Measurements from ENCODE around the gene GOLGA6D. TPM values are rescaled to one million over a fixed set of nuclear protein-coding genes. Genes with fewer than 3 reads are reported as not detected.
"Not testable (repeated sequence)": the region's sequence is repeated elsewhere in the genome, so short reads cannot be mapped to it uniquely, and the experiment has no call there.

The GOLGA6D gene
- total RNA-seq, result not detected in 2 replicates

DNA sequence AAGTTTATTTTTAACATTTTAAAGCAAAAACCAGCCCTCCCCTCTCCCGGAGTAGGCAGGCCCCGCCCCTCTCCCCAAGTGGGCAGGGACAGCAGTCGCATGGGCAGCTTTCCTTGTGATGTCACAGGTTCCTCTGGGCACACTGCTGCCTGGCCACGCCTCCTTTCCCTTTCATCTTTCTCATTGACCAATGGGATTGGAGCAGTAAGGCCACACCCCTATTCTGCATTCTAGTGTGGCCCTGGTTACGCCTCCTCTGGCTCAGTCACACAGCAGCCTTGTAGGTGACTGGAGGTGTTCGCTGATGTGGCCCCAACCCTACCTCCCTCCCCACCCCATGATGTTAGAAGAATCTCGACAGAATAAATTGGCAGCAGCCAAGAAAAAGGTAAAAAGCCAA, at the start of gene GOLGA6D:
Gene GOLGA6D (plus strand): TSS at position 264 of the 400 bp plus-strand sequence. CDS start 41 bp downstream, at position 305.
- intact Hi-C loops (cut with micrococcal nuclease), result not testable (repeated sequence)

- intact Hi-C loops (cut with micrococcal nuclease), result loop anchor here (5.0 kb wide), 1 partner anchor 79 kb away; no protein-coding TSS in a partner anchor
Observed at GRCh38 chr15:75233504-75234190, 49.0 kb upstream of the GOLGA6D start.

GRCh38 chr15:75234191-75234810, 48.3 kb upstream of the GOLGA6D start:
- intact Hi-C loops (cut with micrococcal nuclease), result loop anchor here (5.0 kb wide), 1 partner anchor 78 kb away; no protein-coding TSS in a partner anchor

DNA sequence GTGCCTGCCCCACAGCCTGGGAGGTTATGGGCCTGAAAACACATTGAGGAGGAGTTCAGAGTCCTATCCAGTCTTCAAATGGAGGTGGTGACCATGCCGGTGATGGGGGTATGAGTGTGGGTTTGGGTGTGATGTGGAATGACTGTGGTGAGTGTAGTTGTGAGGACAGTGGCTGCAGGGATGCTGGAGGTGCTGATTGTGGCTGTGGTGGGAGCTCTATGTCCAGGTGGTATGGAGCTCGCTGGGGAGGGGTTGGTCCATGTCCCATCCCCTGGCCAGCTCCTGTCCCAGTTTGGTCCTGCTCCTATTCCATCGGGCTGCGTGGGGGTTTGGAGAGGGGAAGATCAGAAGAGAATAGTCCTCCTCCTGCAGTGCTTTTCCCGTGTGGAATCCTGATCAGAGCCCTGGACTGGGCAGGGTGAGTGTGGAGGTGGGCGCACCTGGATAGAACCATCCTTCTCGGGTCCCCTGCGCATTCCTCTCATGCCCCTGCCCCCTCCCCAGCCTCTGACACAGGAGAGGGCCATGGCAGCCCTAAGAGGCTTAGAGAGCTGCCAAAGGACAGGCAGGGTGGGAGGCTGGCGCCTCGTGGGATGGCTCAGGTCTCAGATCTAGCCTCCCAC, 47.5 kb upstream of the GOLGA6D start:
- intact Hi-C loops (cut with micrococcal nuclease), result no loop called here

DNA sequence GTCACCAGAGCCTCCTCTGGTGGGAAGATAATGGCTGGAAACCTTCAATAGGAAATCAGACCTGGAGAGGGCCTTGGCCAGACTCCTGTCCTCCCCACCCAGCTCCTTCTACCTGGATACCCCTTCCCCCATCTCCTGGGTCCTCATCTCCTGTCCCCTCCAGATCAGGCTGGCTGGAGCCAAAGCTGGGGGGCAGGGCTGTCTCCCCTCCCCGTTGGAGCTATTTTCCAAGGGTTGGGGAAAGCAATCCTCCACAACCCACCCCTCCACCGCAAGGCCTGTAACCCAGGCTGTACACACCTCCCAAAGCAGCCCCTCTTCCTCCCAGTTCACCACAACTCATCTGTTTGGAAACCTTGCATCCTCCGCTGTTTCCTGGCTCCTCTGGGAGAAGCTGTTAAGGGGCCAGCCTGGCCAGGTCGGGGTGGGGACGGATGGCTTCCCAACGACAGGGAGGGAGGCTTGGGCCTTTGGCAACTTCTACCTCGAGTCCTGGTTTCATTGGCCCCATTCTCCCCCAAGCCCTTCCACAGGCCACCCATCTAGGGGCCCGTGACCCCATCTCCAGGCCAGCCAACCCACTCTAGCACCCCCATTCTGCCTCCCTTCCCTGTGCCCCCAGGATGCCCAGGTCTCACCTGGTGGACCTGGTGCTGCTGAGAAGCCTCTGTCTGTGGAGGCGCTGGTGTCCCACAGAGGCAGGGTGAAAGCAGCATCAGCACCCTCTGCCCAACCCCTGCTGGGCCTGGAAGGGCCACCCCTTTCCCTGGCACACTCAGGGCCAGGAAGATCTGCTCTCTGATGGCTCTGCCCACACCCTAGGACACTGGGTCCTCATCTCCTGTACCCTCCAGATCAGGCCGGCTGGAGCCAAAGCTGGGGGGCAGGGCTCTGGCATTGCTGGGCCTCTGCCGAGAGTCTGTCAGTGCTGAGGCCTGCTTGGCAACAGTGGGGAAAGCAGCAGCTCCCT, 46.6 kb upstream of the GOLGA6D start:
- intact Hi-C loops (cut with micrococcal nuclease), result no loop called here

- intact Hi-C loops (cut with micrococcal nuclease), result no loop called here
Observed at GRCh38 chr15:75237316-75237982, 45.2 kb upstream of the GOLGA6D start.

DNA sequence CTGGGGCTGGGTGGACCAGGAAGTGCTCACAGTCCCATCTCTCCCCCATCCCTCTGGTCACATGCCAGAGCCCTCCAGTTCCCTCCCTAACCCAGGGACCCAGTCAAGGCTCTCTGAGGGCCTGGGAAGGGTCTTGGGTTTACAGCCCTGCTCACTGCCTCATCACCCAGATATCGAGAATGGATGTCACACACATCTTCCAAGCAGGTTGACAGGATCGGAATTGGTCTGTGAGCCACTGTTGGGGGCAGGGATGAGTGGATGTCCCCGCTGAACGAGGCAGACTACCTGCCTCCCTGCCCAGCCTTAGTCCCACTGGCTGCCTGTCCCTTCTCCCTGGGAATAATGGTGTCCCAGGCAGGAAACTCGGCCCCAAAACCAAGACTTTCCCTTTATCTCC, 44.5 kb upstream of the GOLGA6D start:
- intact Hi-C loops (cut with micrococcal nuclease), result no loop called here

- intact Hi-C loops (cut with micrococcal nuclease), result not testable (repeated sequence)
Observed at GRCh38 chr15:75245741-75246140, 36.9 kb upstream of the GOLGA6D start.

DNA sequence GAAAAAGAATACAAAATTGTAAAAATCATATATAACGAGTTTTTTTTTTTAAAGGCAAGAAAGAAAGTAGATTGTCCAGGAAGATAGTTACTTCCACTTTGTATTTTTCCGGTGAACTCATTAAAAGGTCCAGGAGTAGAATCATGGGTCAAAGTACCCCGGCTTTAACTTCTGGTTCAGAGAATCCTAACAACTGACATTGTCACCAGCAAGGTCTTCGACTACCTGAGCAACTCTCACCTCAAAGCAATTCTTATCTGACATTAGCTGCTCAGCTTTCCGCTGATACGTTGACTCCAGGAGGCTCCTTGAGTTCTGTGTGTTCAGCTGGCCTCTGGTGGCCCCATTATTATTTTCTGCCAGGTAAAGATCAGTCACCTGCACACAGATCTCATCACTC, 33.6 kb upstream of the GOLGA6D start:
- intact Hi-C loops (cut with micrococcal nuclease), result not testable (repeated sequence)

DNA sequence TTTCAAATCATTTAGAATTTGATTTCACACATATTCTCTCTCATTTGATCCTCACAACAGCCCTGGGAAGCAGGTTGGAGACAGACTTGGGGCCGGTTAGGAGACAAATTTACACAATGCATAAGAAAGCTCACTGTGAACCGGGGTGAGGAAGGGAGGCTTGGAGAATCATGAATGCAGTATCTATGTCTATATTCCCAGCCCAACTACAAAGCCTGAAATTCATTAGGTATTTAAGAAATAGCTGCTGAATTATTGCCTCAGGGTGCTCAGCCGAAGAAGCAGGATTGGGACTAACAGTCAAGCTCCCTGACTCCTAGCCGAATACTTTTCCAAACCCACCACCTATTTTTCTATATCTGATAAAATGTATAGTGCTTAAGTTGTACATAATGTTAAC, 32.9 kb upstream of the GOLGA6D start:
- intact Hi-C loops (cut with micrococcal nuclease), result no loop called here

GRCh38 chr15:75251343-75251742, 31.3 kb upstream of the GOLGA6D start:
- intact Hi-C loops (cut with micrococcal nuclease), result not testable (repeated sequence)

- intact Hi-C loops (cut with micrococcal nuclease), result not testable (repeated sequence)
Observed at GRCh38 chr15:75252285-75252684, 30.4 kb upstream of the GOLGA6D start.

DNA sequence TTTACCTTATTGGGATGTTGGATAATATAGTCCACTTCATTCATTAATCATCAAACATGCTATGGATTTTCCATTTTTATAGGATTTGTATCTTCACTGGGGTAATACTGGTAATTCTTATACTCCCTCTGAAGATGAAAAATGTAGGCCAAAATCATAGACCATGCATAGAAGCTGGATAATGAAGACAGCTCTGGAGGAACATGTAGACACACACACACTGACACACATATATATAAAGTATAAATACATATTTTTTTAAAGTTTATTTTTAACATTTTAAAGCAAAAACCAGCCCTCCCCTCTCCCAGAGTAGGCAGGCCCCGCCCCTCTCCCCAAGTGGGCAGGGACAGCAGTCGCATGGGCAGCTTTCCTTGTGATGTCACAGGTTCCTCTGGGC, 24.6 kb upstream of the GOLGA6D start, which contains the start of gene GOLGA6C:
Gene GOLGA6C (plus strand): TSS at position 301 of the 400 bp plus-strand sequence. CDS start 265 bp downstream, outside the sequence.
- intact Hi-C loops (cut with micrococcal nuclease), result not testable (repeated sequence)

GRCh38 chr15:75258620-75259343, 23.9 kb upstream of the GOLGA6D start:
- intact Hi-C loops (cut with micrococcal nuclease), result not testable (repeated sequence)

- intact Hi-C loops (cut with micrococcal nuclease), result not testable (repeated sequence)
Observed at GRCh38 chr15:75259873-75260272, 22.8 kb upstream of the GOLGA6D start.

- intact Hi-C loops (cut with micrococcal nuclease), result loop anchor here (10.0 kb wide), 1 partner anchor 969 kb away; no protein-coding TSS in a partner anchor
Observed at GRCh38 chr15:75273751-75274359, 8.8 kb upstream of the GOLGA6D start.

GRCh38 chr15:75274509-75275107, 8.0 kb upstream of the GOLGA6D start:
- intact Hi-C loops (cut with micrococcal nuclease), result loop anchor here (10.0 kb wide), 1 partner anchor 970 kb away; no protein-coding TSS in a partner anchor

DNA sequence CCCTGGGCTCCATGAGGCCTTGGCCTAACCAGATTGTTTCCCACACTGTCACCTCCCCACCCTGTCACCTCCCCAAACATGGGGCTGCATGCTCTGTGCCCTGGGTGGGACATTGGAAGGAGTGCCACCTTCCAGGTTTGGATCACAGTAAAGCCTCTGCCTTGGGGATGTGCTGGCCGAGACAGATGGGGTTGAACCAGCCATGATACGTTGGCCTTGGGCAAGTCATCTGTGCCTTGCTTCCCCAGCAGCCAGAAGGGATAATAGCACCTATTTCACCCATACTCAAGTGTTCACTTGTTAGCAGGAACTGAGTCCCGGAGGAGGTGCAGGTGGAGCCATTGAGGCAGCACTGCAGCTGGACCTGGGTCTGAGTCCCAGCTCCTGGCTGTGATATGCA, 7.0 kb upstream of the GOLGA6D start:
- intact Hi-C loops (cut with micrococcal nuclease), result loop anchor here (10.0 kb wide), 1 partner anchor 971 kb away; no protein-coding TSS in a partner anchor

GRCh38 chr15:75278497-75278896, 4.1 kb upstream of the GOLGA6D start:
- intact Hi-C loops (cut with micrococcal nuclease), result loop anchor here (10.0 kb wide), 1 partner anchor 974 kb away; no protein-coding TSS in a partner anchor
